CD4-positive, alpha-beta T cell treated with Interleukin-21 for 1 hour (primary cell): ENCODE results near the gene FOXF1.

Experiments
- DNase-seq: peaks from one replicate; pipeline ENCODE4 v3.0.0-alpha.2; 2020

The FOXF1 gene

DNA sequence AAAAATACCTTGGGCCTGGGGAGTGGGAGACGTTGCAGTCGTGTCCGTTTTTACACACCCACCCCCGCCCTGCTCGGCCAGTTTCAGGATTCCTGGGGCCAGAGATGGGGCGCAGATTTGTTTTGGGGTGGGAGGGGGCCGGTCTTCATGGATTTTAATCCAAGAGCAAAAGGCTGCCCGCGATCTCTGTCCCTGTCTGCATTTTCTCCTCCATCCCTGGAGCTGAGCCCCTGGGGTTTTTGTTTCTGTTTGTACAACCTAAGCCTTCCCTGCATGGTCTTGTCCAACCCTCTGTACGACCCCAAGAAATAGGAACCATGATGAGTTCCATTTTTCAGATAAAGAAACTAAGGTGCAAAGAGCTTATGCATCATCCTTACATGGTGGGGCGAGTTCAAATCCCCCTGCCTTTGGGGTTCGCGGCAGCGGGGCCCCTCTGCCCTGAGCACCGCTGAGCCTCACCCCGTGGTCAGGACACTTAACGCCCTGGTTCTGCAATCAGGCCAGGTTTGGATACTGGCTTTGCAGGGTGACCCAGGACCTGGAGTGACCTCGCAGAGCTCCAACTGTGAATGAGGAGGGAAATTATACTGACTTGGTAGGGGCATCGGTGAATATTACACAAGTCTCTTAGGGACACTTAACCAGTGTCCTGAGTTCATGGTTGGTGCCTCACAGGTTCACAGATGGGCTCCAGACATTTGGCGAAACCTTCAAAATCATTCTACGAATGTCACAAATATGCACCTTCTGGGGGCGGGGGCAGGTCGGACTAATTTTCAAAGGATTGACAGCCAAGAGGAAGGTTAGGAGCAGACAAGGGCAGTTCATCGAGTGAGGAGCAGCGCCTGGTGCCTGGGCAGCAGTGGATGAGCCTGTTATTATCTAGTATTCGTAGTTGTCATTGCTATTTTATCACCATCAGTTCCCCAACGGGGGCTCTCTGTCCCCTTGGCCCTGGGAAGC is 4.1 kb upstream of the FOXF1 start:
- no peak for DNase-seq

DNA sequence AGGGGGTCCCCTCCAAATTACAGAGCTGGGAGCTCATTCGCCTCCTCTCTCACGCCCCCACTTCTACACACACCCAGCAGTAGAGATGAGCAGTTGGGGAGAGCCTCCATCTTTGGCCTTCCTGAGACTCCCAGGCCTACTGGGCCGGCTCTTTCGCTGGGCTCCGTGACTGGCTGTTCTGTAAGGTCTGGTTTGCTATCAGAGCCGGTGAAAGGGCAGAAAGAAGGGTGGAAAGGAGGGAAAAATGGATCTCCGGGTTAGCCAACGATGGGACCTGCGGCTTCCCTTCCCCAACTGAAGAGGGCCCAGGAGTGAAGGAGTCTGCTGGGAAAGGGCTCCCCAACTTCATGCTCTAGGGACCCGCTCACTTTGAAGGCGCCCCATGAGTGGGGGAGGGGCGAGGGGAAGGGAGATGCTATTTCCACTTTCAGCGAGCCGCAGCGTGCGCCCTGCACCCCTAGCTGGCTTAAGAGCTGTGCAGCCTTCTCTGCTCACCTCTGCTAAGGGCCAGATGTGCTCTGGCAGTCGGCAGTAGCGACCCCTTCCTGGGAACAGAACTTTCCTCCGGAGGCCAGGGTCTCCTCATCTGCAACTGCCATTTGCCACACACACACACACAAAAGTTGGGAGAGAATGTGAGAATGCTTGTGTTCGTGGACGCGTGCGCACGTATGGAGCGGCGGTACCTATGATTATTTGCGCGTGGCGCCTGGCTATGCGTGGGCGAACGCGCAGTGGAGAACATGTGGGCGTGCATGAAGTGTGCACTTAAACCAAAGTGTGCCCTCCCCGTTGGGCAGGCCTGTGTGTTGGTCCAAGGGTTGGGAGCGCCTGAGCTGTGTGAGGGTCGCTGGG is 2.9 kb upstream of the FOXF1 start:
- DNase-seq, result no peak

DNA sequence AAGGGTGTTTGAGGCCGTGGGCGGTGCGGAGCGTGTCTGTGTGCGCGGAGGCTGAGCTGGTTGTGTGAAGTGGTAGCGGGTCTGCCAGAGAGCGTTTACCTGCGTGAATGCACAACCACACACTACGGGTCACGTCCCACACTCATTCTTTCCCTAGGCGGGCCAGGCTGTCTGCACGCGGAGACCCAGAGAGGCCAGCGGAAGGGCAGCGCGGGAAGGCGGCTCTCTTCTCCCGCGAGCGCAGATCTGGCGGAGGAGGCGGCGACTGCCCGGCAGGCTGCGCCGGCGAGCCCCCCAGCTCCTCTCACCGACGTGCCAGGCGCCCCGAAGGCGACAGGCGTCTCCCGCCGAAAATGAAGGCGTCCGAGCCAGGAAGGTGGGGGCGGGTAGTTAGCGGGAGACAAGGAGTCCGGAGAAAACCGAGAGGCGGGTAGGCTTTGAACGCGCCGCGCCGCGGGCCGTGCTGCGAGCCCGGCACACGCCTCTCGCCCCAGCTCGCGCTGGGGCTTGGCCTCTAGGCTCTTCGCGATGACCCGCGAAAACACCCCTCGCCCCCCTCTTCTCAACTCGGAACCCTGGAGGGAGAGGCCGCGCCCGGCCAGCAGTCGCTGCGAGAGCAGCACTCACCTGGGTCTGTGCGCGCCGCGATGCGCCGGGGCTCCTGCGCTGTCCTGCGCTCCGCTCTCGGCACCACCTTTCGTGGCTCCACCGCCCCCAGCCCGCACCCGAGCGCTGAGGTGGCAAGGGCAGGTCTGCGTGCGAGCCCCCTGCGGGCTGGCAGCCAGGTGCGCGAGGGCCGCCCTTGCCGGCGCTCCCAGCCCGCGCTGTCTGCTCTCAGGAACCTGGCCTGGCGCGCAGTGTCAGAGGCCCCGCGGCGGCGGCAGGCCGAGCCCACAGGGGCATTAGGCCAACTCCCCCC is 2.0 kb upstream of the FOXF1 start:
- no peak for DNase-seq

DNA sequence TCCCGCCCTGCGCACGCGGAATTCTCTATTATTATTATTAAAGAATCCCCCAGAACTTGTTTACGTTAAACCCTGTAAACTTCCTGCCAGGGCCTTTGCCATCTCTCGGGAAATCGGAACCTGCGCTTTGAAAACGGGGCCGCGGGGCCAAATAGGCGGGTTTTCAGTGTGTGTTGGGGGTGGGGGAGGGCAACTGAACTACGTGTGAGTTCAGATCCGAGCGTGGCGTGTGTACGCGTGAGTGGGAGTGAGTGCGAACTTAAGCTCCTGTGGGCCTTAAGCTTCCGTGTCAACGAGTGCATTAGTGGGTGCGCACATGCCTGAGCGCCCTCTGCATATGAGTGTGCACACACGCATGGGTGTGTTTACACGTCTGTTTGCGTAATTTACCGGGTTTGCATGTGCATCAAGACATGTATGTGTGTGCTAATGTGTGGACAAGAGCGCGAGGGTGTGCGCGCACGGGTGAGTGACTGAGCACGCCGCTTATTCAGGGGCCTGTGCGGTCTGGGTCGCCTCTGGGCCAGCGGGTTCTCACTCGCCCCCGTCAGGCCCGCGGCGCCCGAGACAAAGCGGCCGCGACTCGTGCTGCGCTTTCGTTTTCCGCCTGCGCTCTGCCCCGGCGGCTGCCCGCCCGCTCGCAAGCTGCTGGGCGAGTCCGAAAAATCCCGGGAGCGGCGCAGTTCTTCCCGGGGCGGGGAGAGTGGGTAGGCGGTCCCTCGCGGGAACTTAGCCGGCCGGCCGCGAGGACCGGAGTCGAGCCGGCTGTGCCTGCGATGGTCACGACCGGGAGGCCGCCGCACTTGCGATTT is 1.2 kb upstream of the FOXF1 start:
- no peak for DNase-seq

DNA sequence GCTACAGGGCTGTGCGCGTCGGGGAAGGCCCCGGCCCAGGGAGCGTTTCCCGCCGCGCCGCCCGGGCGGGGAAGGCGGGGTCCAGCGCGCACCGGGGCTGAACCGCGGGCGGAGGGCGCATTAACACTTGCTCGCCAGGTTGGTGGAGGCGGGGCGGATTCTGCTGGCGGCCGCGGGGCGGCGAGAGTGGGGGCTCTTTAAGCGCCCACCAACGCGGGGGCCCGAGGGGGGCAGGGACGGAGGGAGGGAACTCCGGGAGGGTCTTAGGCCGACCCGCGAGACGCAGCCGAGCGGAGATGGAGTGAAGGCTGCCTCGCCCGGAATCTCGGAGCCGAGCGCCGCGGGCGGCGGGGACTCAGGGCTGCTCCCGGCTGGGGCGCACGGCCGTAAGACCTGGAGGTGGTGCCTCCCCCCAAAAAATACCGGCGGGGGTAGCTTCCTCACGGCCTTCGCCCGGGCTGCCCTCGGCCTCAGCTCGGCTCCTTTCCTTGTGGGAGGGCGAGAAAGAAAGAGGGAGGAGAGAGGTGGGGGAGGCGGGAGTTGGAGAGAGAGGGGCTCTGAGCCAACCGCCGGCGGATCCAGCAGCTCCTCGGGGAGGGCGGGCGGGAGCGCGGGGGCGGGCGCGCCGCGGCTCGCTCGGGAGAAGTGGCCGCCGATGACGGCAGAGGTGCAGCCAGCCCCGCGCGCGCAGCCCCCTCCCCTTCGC is 415 bp upstream of the FOXF1 start:
- no peak for DNase-seq

DNA sequence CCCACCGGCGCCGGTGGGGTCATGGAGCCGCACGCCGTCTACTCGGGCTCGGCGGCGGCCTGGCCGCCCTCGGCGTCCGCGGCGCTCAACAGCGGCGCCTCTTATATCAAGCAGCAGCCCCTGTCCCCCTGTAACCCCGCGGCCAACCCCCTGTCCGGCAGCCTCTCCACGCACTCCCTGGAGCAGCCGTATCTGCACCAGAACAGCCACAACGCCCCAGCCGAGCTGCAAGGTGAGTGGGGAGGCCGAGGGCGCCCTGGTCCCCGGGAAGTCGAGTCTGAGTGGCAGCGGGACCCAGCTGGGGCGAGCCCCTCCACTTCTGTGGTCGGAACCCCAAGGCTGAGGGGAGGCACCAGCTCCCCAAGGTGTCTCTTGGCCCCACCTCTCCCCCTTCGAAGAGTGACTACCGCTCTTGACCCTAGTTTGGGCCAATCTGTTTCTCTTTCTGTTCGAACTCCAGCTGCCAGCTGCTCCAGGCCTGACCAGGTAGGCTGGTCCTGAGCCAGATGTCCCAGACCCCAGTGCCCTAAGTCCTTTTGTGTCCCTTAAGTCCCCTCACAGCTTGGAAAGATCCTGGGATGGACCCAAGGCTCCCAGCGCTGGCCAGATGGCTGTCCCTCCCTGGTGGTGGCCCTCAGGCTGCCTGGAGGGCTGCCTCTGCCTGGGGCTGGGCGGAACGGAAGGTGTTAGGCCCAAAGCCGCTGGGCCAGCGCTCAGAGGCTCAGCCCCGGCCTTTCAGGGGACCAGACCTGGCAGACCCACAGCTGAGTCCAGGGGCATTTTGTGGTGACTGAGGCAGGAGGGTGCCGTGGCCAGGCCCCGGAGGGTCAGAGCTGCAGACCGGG is 1.2 kb downstream of the FOXF1 start:
- no peak for DNase-seq

DNA sequence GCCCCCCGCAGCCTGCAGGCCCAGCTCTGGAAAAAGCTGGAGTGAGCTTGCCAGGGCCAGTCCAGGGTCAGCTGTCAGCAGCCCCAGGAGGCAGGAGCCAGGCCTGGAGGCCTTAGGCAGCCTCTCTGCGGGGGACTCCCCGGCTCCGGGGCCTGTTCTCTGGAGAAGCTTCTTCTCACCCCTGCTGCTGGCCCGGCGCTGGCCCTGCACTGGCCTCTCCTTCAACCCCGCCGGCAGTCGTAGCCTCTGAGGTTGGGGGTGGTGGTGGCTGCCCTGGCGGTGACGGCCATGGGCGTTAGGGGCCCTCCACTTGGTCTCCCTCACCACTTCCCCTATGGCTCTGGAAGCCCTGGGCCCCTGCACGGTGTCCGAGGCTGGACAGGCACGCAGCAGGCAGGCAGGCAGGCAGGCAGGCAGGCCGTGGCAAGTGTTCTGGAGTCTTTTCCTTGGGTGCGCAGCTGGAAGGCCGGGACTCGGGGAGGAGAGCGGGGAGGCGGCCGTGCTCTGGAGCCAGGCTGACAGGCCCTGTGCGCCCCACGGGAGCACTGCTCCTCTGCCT is 2.1 kb downstream of the FOXF1 start:
- no peak for DNase-seq

DNA sequence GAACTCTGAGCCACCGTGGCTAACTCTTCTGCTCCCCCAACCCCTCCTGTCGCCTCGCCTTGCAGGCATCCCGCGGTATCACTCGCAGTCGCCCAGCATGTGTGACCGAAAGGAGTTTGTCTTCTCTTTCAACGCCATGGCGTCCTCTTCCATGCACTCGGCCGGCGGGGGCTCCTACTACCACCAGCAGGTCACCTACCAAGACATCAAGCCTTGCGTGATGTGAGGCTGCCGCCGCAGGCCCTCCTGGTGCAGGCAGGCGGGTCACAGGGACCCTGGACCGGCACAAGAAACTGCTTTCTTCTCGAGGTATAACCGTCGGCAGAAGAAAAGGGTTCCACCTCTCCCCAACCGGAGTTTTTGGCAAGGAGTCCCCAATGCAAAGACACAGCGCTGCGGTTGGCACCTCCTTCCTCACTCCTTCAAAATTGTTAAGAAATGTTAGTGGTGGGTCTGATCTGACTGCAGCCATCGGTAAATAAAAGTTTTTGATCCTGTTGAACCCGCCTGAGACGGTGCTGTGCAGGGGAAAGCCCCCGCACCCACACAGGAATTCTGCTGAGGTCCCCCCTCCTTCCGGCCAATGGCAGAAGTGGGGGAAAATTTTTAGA is 2.6 kb downstream of the FOXF1 start:
- DNase-seq, result no peak

DNA sequence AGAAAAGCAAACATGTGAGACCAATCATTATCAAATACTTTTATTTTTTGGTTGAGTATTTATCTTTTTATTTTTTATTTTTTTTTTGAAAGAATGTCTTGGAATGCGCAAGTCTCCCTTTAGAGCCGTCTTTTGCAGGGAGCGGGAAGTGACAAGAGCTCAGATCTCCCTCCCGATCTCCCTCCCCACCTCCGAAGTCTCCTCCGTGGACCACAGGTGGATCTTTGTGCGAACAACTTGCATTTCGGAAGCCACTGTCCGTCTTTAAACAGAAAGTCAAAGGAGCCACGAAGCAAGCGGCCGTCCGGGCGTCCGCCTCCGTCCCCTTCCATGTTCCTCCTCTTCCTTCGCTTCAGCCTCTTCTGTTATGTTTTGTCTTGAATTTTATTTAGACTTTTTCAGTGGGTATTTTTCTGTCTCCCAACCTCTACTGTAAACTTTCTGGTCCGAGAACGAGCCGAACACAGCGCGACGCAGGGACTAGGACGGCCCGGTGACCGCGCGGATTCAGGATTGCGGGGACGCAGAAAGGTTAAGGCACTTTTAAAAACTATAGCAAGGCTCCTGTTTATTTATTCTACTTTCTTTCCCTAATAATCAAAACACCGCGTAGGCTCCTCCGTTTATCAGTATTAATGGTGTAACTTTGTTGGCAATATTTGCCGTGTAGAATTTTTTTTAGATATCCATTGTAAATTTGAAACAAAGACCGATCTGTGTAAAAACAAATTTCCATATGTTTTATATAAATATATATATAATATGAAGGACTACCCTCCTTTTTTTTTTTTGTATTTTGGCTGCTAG is 3.3 kb downstream of the FOXF1 start:
- DNase-seq, result no peak

DNA sequence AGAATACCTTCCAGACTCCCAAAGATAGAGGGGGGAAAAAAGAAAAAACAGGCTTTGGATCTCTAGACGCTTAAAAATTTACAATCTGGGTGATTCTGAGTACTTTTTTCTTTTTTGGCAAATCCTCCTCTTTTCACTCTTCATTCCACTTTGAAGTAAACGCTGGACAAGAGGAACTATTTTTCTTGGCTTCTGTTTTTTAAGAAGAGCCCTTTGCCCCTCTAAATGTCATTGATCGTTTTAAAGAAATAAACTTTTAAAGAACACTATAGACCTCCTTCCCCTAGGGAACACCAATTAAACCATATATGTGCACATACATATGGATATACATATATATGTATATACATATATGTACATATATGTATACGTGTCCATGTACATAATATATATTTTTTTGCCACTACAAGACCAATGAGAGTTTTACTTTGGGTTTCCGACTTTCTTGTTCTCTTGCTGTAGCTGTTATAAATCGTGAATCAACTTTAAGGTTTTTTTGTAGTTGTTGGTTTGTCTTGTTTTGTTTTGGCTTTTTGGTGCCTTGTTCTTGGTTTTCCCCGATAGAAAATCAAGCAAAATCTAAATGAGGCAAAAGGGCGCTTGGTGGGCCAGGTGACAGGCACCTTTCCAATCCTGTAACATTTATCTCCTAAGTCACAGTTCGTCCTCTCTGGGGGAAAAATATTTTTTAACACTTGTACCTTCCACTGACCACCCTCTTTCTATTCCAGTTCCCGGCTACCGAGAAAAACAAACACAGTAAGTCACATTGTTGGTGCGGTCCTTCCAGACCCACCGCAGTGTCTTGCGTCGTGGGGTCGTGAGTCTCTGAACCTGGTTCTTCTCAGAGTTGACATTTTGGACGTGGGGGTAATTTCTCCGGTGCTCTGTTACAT is 4.4 kb downstream of the FOXF1 start:
- no peak for DNase-seq

DNA sequence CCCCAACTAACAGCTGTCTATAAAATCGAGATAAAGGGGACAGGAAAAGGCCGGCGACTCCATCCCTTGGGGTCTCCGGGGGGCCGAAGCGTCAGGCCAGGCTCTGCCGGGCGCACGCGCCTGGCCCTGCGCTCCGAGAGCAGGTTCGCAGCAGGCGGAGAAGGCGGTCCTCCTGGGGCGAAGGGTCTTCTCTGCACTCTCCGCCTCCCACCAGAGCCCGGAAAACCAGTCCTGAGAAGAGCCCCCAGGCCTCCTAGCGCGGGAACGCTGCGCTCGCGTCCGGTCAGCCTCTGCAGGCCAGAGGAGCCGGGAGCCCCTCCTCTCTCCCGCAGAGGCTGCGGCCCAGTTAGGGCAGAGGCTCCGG is 5.1 kb downstream of the FOXF1 start:
- no peak for DNase-seq

DNA sequence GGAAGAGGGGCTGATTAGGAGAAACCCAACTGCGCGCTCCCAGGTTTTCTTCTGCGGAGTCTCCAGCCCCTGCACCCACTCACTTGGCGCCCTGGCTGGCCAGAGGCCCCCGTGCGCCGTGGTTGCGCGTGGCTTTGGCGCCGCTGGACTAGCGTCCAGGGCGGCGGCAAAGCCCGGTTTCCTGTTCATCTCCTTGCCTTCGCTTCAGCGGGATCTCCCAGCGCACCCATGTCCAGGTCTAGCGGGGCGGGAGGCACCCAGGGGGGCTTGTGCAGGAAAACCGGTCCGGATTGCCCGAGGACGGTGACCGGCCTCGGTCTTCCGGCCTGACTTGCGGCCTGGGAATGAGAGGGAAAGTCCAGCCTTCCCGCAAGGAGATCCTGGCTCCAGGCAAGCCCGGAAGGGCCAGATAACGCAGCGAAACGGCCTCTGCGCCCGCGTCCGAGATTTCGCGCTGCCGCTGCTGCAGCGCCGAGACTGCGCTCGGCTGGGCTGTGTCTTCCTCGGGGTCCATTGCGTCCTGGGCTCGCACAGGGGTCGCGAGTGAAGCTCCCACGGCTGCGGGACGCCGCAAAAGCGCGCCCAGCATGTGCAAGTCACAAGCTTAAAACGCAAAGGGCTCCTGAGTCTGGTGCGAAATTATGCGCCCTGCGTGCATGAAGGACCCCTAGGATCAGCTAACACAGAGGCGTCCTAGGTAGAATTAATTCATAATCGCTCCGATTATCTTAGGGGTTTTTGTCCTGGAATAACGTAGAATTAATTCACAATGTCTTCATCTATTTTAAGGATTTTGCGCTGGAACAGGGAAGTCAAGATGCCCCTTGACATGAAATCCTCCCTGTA is 5.7 kb downstream of the FOXF1 start:
- no peak for DNase-seq

DNA sequence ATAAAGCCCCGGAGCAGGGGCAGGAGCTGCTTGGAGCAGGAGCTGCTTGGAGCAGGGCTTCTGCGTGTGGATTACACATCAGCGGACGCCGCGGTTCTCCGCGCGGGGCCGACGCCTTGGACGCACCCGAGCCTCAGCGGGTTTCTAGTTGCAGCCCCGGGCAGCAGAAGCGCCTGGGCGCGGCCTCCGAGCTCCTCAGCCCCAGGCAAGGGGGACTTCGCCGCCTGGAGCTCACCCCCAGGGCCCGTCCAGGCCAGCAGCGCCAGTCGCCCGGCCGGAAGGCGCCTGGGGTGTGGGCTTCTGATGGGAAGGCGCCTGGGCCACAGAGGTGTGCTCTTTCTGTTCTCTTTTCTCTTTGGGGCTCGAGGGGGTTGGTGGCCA is 6.3 kb downstream of the FOXF1 start:
- no peak for DNase-seq

DNA sequence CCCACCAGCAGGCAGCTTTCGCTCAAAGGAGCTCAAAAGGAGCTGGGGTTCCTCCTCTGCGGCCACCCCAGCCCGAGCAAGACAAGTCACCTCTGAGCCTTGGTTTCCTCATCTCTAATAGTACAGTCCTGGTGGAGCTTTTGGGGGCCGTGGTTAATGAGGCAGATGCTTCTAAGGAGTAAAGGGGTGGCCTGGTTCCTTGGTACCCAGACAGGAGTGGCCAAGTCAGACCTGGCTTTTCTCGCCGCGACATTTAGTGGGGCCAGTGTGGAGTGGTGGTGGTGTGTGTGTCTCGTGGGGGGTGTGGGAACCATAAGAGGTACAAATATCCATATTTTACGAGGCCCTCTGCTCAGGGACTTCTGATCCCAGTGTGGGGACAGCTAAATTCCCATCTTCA is 6.7 kb downstream of the FOXF1 start:
- no peak for DNase-seq

DNA sequence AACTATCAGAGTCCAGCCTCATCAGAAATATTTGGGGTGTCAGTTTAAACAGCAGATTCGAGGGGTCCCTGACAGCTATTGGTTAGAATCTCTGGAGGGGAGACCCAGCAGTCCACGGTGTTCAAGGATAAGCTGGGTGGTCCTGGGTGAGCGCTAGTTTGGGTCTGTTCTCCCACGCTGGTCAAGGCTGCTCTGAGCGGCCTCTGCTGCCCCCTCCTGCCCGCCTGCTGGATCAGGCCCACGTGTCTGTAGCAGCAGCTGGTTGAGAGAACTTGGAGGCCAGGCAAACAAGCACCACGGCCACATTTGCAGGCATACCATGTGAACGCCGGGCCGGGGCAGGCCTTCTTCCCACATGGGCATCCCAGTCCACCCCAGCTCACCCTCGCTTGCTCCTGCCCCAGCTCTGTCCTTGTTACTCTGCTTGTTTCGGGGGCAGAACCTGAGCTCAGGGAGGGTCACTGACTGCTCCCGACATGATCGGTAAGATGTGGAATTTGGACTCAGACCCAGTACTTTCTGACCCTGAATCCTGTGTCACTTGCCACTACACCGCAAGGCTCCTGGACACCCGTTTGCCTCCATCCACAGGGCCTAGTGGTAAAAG is 7.4 kb downstream of the FOXF1 start:
- no peak for DNase-seq

DNA sequence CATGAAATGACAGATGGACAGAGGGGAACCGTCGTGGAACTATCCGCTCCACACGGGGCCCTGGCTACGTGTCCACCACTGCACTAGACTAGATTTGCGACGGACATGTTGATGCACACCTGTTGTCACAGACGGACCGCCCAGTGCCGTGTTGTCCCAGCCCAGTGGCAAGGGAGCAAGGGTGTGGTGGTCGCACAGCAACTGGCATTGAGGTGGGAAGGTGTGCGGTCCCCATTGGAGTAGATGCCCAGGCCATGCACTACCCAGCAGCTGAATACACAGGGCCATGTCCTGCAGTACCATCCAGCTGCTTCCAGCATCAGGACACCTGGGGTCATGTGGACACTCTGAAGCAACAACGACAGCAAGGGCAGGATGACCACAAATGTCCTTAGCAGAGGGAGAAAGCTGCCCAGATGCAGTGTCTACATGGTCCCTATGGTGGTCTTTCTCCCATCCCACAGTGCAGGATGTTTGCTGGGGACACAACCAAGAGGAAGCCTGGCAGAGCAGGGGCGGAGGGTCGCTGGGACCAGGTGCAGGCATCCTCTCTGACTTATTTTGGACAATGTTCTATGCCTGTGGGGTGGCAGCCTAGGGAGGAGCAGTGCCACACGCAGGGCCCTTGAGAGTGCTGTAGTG is 8.8 kb downstream of the FOXF1 start:
- DNase-seq, result no peak
